ENCODE results near the gene TTC8.

- TF ChIP-seq, protein P1, sequence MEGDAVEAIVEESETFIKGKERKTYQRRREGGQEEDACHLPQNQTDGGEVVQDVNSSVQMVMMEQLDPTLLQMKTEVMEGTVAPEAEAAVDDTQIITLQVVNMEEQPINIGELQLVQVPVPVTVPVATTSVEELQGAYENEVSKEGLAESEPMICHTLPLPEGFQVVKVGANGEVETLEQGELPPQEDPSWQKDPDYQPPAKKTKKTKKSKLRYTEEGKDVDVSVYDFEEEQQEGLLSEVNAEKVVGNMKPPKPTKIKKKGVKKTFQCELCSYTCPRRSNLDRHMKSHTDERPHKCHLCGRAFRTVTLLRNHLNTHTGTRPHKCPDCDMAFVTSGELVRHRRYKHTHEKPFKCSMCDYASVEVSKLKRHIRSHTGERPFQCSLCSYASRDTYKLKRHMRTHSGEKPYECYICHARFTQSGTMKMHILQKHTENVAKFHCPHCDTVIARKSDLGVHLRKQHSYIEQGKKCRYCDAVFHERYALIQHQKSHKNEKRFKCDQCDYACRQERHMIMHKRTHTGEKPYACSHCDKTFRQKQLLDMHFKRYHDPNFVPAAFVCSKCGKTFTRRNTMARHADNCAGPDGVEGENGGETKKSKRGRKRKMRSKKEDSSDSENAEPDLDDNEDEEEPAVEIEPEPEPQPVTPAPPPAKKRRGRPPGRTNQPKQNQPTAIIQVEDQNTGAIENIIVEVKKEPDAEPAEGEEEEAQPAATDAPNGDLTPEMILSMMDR (conservative IDR thresholded peaks at IDR 0.05) = no peak
- TF ChIP-seq ZFX (IDR thresholded peaks at IDR 0.05) = no peak
Measured at GRCh38 chr14:88866305-88866704, 41.9 kb downstream of the TTC8 start.

All from C4-2B (cell line).